Measurements from ENCODE around the gene GOSR1.

DNA sequence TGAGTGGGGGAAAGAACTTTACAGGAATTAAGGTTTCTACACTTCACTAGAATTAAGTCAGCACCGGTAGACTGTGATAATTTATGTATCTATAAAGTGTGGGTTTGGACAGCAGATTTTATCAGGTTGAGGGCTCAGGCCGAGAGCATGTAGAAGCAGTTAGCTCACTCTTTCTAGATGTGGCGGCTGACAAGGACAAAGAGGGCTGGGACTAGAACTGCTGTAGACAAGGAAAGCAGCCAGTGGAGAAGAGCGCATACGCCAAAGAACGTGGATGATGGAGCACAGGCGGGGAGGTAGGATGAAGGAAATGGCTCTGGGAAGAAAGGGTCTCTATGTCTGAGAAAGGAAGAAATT lies 504 bp upstream of the GOSR1 start:
- TF ChIP-seq, protein P1, sequence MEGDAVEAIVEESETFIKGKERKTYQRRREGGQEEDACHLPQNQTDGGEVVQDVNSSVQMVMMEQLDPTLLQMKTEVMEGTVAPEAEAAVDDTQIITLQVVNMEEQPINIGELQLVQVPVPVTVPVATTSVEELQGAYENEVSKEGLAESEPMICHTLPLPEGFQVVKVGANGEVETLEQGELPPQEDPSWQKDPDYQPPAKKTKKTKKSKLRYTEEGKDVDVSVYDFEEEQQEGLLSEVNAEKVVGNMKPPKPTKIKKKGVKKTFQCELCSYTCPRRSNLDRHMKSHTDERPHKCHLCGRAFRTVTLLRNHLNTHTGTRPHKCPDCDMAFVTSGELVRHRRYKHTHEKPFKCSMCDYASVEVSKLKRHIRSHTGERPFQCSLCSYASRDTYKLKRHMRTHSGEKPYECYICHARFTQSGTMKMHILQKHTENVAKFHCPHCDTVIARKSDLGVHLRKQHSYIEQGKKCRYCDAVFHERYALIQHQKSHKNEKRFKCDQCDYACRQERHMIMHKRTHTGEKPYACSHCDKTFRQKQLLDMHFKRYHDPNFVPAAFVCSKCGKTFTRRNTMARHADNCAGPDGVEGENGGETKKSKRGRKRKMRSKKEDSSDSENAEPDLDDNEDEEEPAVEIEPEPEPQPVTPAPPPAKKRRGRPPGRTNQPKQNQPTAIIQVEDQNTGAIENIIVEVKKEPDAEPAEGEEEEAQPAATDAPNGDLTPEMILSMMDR (conservative IDR thresholded peaks at IDR 0.05): no peak
- TF ChIP-seq EZH2 (IDR thresholded peaks at IDR 0.05; ENCODE audit: low read depth): no peak
